Erythroblast (primary cell): ENCODE data around the gene TSPEAR.

Experiments
- DNase-seq, 2 experiments: peaks; one replicate each; lab custom pipeline; 2025; lab: John Stamatoyannopoulos, UW
- GATA1 ChIP-seq: IDR thresholded peaks from 2 replicates; pipeline ENCODE4 v1.6.1; 2011; ENCODE audit warnings: low read depth, mild to moderate bottlenecking, control low read depth, low read length, moderate library complexity
- POLR2A ChIP-seq: IDR thresholded peaks from 2 replicates; pipeline ENCODE4 v1.6.1; 2011; ENCODE audit warnings: mild to moderate bottlenecking, low read length

TSPEAR gene

DNA sequence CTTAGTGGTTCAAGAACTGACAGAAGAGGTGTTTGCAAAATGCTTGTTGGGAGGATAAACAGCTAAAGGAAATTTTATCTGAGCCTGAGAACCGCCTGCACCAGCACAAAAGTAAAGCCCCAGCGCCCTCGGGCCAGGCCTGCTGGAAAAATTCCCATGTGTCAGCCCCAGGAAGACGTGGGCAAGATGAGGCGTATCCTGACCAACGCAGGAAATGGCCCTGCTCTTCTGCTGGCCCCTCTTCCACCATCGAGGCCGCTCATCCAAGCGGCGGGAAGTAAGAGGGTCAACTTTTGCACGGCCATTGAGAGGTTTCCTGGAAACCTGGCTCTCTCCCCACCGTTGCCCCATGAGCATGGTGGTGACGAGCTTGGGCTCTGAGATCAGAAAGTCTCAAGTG is 216.4 kb downstream of the TSPEAR start:
- DNase-seq, result no peak
- TF ChIP-seq POLR2A (no peak), GATA1 (no peak)

DNA sequence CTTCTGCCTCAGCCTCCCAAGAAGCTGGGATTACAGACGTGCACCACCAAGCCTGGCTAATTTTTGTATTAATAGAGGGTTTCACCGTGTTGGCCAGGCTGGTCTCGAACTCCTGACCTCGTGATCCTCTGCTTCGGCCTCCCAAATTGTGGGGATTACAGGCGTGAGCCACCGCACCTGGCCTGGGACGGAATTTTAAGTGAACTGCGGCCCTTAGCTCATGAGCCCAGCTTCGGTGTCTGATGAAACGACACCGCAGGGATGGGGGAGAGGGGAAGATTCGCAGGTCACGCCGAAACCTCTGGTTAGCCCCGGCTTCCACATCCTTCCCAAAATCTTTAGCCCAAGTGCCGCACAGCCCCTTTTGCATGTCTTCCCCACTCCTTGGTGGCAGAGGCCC is 217.0 kb downstream of the TSPEAR start:
- no peak for TF ChIP-seq POLR2A
- no peak for TF ChIP-seq GATA1
- DNase-seq, result no peak

DNA sequence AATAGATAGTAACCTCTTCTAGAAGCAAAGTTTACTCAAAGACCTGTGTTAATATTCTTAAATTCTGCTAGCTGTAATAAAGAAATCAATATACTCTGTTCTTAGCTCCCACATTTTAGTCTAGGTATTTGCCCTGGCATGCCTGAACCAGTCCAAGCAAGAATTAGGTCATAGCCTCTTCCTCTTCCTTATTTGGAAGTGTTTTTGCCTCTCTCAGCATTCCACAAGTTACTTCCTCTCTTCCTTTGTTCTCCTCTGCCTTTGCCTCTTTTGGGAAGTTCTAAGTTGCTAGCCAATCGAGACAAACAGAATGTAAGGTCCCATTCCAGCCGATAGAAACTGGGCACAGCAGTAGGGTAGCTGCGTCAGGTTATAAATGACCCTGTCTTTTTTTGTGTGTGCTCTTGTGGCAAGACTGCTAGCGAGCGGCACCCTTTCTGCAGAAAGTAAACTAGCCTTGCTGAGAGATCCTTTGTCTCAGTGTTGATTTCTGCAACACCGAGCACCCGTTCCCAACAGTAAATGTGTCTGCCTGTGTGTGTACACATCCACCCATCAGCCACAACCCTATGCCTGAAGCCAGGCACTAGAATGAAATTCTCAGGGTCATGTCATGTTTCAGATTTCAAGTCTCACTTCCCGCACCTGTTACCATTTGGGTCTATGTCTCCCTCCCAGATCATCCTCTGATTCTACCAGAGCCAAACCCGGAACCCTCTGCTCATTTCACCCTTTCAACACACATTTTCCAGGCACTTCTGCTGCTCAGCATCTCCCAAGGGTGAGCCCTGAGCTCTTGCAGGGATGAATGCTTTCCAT is 218.6 kb downstream of the TSPEAR start:
- DNase-seq, result no peak
- TF ChIP-seq POLR2A (no peak), GATA1 (no peak)

DNA sequence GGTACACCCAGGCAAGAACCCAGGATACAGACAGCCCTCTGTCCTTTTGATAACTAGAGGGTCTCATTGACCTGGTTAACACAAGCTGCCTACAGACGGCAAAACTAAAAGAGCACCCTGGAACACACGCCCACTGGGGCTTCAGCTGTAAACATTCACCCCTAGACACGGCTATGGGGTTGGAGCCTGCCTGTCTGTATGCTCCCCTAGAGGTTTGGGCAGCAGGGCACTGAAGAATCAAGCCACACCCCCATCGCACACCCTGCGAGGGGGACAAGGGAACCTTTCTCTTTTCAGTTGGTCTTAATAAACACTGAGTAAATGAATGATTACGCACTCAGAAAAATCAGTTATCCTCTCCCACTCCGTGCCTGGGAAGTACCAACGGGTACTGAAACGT is 220.6 kb downstream of the TSPEAR start:
- DNase-seq, result no peak
- TF ChIP-seq GATA1, result no peak
- no peak for TF ChIP-seq POLR2A

DNA sequence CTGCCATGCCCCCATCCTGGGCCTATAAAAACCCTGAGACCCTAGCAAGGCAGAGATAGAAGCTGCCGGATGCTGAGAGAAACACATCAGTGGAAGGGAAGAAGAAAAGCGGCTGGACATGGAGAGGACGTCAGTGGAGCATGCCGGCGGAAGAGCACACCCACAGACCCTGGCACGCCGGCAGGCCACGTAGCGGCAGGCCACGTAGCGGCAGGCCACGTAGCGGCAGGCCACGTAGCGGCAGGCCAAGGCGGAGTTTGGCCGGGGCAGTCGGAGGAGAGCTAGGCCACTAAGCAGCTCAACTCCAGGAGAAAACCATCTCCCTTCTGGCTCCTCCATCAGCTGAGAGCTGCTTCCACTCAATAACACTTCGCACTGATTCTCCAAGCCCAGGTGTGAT is 221.0 kb downstream of the TSPEAR start:
- TF ChIP-seq GATA1, result no peak
- TF ChIP-seq POLR2A, result no peak
- DNase-seq, result no peak

DNA sequence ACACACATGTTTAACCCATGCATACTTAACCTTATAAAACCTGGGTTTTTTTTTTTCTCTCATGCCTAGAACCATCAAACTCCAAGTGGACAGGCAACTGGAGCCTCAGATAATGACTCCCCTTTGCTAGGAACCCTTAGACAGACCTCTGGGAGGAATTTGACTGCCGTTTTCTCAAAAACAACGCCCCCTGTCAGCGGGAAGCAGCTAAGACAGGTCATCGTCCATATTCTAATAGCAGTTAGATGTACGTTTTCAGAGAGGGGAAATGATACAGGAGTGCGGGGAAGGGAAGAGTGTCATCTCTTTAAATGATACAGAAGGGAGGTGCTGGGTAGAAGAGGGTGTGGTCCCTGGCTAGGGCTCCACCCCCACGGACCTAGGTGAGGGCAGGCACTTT is 221.4 kb downstream of the TSPEAR start:
- DNase-seq, result peak in 1 of 2 experiments; percentile 15
- TF ChIP-seq GATA1 (no peak), POLR2A (no peak)

DNA sequence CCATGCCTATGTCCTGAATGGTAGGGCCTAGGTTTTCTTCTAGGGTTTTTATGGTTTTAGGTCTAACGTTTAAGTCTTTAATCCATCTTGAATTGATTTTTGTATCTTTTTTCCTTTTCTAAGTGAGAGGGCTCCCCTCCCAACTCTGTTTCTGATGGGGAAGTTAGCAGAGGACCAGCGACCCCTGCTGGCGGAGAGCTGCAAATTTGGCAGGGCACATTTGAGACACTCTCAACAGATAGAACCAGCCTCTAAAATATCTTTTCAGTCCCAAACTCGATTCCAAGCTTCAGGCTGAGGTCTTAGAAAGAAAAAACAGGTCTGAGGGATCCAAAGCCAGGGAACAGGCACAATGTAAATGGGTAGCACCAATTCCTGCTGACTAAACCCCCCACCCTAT is 223.5 kb downstream of the TSPEAR start:
- DNase-seq, result peak; percentile 41 to 64
- TF ChIP-seq POLR2A (no peak), GATA1 (no peak)

DNA sequence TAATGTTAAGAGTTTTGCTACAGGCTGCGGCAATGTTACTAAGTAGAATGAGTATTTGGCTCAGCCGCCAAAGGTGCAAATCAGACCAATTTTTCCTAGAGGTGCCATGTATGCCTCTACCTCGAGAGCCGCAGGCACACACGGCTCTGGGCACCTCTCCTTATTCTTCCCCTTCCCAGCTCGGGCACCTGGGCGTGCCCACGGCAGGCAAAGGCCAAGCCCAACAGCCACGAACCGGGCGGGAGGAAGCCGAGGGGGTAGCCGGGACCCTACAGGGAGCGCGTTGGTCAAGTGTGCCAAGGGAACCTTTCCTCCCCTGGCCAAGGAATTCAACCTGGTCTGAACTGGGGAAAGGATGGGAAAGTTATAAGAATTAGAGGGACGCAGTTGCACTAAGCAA is 225.1 kb downstream of the TSPEAR start:
- TF ChIP-seq POLR2A (no peak), GATA1 (no peak)
- no peak for DNase-seq

DNA sequence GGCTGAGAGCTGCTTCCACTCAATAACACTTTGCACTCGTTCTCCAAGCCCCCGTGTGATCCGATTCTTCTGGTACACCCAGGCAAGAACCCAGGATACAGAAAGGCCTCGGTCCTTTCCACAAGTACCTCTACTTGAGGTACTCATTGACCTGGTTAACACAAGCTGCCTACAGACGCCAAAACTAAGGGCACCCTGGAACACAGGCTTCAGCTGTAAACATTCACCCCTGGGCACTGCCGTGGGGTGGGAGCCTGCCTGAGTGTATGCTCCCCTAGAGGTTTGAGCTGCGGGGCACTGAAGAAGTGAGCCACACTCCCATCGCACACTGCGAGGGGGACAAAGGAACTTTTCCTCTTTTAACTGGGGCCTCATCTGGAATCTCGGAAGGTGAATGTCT is 225.6 kb downstream of the TSPEAR start:
- DNase-seq, result no peak
- TF ChIP-seq POLR2A (no peak), GATA1 (no peak)

DNA sequence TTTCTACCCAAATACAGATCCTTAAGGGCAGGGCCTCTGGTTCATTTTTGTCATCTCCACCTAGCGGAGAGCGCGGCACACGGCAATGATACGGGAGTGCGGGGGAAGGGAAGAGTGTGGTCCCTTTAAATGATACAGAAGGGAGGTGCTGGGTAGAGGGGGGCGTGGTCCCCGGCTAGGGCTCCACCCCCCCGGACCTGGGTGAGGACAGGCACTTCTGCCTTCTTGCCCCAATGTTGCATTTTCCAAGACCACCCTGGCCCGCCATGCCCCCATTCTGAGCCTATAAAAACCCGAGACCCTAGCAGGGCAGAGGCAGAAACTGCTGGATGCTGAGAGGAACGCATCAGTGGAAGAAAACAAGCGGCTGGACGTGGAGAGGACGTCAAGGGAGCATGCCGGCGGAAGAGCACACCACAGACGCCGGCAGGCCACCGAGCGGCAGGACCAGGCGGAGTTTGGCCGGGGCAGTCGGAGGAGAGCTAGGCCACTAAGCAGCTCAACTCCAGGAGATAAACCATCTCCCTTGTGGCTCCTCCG is 226.0 kb downstream of the TSPEAR start:
- peak; percentile 16 to 21 for DNase-seq
- no peak for TF ChIP-seq POLR2A
- TF ChIP-seq GATA1, result no peak

DNA sequence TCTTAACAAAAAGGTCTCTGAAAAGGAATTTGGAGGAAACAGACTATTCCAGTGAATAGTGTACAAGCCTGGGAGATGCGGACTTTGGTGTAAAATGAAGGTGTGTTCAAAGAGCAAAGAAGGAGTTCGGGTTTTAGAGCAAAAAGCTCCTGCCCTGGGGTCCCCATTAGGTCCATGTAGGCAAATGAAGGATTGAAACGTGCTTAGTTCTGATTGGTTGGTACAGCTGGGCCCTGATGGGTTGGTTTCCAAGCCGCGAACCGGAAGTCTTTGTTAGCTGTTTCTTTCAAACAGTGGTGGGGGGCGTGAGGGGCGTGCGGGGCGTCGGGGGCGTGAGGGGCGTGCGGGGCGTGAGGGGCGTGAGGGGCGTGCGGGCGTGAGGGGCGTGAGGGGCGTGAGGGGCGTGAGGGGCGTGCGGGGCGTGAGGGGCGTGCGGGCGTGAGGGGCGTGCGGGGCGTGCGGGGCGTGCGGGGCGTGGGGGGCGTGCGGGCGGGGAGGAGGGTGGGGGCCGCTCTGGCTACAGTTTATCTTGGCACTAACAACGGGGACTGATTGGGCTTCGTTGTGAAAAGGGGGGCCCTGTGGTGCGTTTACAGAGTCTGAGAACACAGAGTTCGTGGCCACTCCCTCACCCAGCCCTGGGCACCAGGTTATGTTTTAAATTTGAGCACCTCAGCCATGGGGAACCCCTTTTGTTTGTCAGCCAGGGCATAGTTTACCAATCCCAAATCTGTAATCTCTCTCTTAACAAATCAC is 226.7 kb downstream of the TSPEAR start:
- DNase-seq, result no peak
- TF ChIP-seq GATA1 (no peak), POLR2A (no peak)

DNA sequence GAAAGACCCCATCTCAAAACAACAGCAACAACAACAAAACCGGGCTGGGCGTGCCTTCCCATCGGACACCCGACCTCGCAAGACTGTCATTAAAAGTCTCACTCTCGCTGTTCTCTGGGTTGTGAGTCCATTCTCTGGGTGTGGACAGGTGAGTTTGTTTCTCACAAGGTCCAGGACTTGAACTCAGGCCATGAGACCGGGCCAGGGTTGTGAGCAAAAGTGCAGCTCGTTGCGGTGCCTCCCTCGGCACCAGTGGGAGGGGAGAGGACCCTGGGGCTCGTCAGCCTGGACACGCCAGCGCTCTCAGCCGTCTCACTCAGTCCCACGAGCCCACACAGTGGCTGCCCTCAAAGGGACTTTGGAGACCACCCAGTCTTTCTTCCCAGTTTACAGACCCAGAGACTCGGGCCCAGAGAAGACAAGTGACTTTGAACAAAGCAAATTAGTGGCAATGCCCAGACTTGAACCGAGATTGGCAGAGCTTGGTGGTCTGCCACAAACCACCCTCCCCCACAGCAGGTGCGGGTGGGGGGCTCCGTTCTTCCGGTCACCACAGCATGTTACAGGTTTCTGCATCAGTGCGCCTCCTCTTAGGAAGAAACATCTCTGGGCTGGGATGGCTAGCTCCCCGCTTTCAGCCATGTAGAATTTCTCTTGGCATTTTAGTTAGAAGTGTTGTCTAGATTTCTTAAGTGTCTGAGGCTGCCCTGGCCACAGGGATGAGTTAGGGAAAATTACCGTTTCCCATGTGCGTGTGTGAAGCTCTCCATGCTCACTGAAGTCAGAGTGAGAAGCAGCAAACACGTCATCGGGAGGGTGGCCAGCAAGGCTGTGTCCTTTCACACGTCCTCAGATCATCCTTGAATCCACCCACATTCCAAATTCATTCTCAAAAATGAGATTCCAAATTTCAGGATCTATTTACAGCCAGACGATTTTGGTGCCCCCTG is 227.8 kb downstream of the TSPEAR start:
- no peak for DNase-seq
- TF ChIP-seq POLR2A (no peak), GATA1 (no peak)

DNA sequence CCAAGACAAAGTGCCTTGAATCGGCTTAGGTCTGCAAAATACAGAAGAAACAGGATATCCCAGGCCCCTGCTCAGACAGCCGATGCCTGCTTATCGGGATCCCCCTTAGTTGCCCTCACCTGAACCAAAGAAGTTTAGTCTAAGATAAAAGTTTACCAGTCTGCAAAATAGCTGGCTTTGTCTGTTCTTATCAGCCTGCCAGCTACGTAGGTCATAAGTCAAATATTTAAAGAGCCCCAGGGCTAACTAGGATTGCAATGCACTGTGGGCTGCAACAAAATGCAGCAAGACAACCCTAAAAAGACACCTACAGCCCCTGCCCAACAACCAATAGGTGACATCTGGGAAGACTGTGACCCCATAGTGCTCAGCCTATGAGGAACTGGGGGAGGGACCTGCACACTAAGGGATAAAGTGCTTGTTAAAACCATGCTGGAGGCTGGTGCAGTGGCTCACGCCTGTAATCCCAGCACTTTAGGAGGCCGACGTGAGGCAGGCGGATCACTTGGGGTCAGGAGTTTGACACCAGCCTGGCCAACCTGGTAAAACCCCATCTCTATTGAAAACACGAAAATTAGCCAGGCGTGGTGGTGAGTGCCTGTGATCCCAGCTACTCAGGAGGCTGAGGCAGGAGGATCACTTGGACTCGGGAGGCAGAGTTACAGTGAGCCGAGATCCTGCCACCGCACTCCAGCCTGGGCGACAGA is 228.6 kb downstream of the TSPEAR start:
- TF ChIP-seq POLR2A, result no peak
- no peak for DNase-seq
